C4-2B (cell line): ENCODE data around the gene WDFY2.

ENCODE experiments used
- CTCF ChIP-seq: fragments of 450-650 bp; conservative IDR thresholded peaks from 2 replicates; pipeline ENCODE4 v1.5.1; 2017; ENCODE audit warnings: mild to moderate bottlenecking
- ZFX ChIP-seq: fragments of 450-650 bp; IDR thresholded peaks from 2 replicates; pipeline ENCODE4 v1.6.1; 2017

GRCh38 chr13:51800486-51800885 lies 216.2 kb downstream of the WDFY2 start:
- TF ChIP-seq CTCF (no peak), ZFX (no peak)
